ENCODE measurements around the gene DPP10. TPM values are rescaled to one million over a fixed set of nuclear protein-coding genes. Genes with fewer than 3 reads are reported as not detected.

Gene DPP10
- total and polyA plus RNA-seq, 10 of the 15 experiments (the other 5 are each of a cell fraction or from before 2014, with no cell fraction given), result not detected

DNA sequence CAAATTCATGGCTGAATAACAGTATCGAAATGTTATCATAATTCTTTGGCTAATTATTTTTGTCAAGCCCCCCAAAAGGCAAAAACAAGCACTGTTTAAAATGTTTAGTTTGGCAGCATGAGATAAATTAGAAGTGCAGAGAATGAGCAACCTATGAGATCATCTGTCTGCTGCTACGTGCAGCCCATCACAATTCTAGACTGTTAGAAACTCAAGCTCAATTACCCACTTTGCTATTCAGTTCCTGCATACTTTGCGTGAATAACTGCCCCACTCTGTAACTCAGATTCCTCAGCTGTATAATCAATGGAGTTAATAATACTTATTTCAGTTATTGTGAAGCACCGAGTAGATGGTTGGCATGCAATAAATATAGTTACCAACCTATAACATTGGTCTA, 1181.9 kb downstream of the DPP10 start (continued):
- TF ChIP-seq, protein P1, sequence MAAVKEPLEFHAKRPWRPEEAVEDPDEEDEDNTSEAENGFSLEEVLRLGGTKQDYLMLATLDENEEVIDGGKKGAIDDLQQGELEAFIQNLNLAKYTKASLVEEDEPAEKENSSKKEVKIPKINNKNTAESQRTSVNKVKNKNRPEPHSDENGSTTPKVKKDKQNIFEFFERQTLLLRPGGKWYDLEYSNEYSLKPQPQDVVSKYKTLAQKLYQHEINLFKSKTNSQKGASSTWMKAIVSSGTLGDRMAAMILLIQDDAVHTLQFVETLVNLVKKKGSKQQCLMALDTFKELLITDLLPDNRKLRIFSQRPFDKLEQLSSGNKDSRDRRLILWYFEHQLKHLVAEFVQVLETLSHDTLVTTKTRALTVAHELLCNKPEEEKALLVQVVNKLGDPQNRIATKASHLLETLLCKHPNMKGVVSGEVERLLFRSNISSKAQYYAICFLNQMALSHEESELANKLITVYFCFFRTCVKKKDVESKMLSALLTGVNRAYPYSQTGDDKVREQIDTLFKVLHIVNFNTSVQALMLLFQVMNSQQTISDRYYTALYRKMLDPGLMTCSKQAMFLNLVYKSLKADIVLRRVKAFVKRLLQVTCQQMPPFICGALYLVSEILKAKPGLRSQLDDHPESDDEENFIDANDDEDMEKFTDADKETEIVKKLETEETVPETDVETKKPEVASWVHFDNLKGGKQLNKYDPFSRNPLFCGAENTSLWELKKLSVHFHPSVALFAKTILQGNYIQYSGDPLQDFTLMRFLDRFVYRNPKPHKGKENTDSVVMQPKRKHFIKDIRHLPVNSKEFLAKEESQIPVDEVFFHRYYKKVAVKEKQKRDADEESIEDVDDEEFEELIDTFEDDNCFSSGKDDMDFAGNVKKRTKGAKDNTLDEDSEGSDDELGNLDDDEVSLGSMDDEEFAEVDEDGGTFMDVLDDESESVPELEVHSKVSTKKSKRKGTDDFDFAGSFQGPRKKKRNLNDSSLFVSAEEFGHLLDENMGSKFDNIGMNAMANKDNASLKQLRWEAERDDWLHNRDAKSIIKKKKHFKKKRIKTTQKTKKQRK (IDR thresholded peaks at IDR 0.05; ENCODE audit: low read depth, low read length), result no peak

DNA sequence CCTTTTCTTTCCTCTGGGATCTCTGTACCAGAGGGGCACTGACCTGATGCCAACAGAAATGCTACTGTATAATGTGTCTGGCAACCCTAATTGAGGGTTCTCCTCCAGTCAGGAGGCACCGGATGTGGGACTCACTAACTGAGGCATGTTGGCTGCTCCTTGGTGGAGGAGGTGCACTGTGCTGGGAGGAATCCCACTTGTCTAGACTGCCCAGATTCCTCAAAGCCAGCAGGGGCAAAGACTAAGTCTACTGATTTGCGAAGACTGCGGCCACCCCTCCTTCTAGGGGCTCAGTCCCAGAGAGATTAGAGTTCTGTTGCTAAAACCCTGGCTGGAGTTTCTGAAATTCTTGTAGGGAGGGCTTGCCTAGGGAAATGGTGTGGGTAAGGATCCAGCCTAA, 1192.1 kb downstream of the DPP10 start:
- Histone ChIP-seq H4K20me1 (ENCODE audit: control insufficient read depth, insufficient read depth) (no peaks in the 10 kb centered on the region), H3K4me2 (ENCODE audit: control insufficient read depth, insufficient read depth) (no peak overlapping the region), H3K4me1 (ENCODE audit: control insufficient read depth, insufficient read depth, low read length) (no peaks in the 10 kb centered on the region), H3K27ac (ENCODE audit: control insufficient read depth, insufficient read depth) (no peak overlapping the region), H3K4me3 (no peak overlapping the region), H2AFZ (ENCODE audit: control insufficient read depth, low read depth, low read length) (no peak overlapping the region), H3K9ac (ENCODE audit: control insufficient read depth, insufficient read depth, low read length) (no peak overlapping the region), H3K36me3 (ENCODE audit: control insufficient read depth in 2 of 2, insufficient read depth in 2 of 2, low read length in 1 of 2) (no peaks in the 10 kb centered on the region), H3K79me2 (ENCODE audit: control insufficient read depth, insufficient read depth, low read length) (no peaks in the 10 kb centered on the region), H3K27me3 (replicated peaks in 1 of 2; ENCODE audit: control insufficient read depth in 2 of 2, insufficient read depth in 2 of 2, low read length in 1 of 2) (no peaks in the 10 kb centered on the region), H3K9me3 (replicated peaks; ENCODE audit: control insufficient read depth, insufficient read depth, low read length) (no peaks in the 10 kb centered on the region)
- no TSS peak for BruUV-seq (replicated peaks)
- ChIA-PET SMC1A (ENCODE audit: uncharacterized antibody, unreplicated experiment) (no interaction called here), POLR2A (no interaction called here), RAD21 (ENCODE audit: unreplicated experiment) (no interaction called here), CTCF (interaction anchor here (0.6 kb wide), 1 partner anchor 457 kb away, joined by 3 read pairs; no protein-coding TSS in a partner anchor)
- ATAC-seq, result no peak
- 15% methylated on average over 3 of the region's 3 CpGs for WGBS (ENCODE audit: insufficient coverage, insufficient replicate concordance, low lambda C conversion rate, missing lambda C conversion rate)
- in situ Hi-C loops (cut with MboI), result no loop called here
- no peak for TF ChIP-seq MYC (IDR thresholded peaks at IDR 0.05; ENCODE audit: insufficient read depth, insufficient read length, insufficient replicate concordance, low read length, severe bottlenecking)
- no peak for TF ChIP-seq ZNF217 (IDR thresholded peaks at IDR 0.05)
- no peak for TF ChIP-seq TARDBP (IDR thresholded peaks at IDR 0.05; ENCODE audit: borderline replicate concordance)
- TF ChIP-seq, protein P2, sequence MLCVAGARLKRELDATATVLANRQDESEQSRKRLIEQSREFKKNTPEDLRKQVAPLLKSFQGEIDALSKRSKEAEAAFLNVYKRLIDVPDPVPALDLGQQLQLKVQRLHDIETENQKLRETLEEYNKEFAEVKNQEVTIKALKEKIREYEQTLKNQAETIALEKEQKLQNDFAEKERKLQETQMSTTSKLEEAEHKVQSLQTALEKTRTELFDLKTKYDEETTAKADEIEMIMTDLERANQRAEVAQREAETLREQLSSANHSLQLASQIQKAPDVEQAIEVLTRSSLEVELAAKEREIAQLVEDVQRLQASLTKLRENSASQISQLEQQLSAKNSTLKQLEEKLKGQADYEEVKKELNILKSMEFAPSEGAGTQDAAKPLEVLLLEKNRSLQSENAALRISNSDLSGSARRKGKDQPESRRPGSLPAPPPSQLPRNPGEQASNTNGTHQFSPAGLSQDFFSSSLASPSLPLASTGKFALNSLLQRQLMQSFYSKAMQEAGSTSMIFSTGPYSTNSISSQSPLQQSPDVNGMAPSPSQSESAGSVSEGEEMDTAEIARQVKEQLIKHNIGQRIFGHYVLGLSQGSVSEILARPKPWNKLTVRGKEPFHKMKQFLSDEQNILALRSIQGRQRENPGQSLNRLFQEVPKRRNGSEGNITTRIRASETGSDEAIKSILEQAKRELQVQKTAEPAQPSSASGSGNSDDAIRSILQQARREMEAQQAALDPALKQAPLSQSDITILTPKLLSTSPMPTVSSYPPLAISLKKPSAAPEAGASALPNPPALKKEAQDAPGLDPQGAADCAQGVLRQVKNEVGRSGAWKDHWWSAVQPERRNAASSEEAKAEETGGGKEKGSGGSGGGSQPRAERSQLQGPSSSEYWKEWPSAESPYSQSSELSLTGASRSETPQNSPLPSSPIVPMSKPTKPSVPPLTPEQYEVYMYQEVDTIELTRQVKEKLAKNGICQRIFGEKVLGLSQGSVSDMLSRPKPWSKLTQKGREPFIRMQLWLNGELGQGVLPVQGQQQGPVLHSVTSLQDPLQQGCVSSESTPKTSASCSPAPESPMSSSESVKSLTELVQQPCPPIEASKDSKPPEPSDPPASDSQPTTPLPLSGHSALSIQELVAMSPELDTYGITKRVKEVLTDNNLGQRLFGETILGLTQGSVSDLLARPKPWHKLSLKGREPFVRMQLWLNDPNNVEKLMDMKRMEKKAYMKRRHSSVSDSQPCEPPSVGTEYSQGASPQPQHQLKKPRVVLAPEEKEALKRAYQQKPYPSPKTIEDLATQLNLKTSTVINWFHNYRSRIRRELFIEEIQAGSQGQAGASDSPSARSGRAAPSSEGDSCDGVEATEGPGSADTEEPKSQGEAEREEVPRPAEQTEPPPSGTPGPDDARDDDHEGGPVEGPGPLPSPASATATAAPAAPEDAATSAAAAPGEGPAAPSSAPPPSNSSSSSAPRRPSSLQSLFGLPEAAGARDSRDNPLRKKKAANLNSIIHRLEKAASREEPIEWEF (IDR thresholded peaks at IDR 0.05; ENCODE audit: insufficient replicate concordance, low read depth, low read length), result no peak
- no peak for TF ChIP-seq NR2C2 (IDR thresholded peaks at IDR 0.05; ENCODE audit: borderline replicate concordance, control insufficient read depth, insufficient read length, low read depth)
- no peak for TF ChIP-seq DPF2 (IDR thresholded peaks at IDR 0.05)
- TF ChIP-seq FOXM1 (IDR thresholded peaks at IDR 0.05; ENCODE audit: low read depth, low read length), result no peak
- no peak for TF ChIP-seq MEF2A (IDR thresholded peaks at IDR 0.05; ENCODE audit: insufficient read depth, low read depth, low read length)
- DNase-seq (ENCODE audit: low read depth, low spot score), result no peak
- FAIRE-seq, result no peak
- intact Hi-C loops (cut with micrococcal nuclease; ENCODE audit: unreplicated experiment), result no loop called here

All from GM12878 (cell line).